ENCODE data around the gene MRPL40.
"Not testable (repeated sequence)": the region's sequence is repeated elsewhere in the genome, so short reads cannot be mapped to it uniquely, and the experiment has no call there.

MRPL40 gene

DNA sequence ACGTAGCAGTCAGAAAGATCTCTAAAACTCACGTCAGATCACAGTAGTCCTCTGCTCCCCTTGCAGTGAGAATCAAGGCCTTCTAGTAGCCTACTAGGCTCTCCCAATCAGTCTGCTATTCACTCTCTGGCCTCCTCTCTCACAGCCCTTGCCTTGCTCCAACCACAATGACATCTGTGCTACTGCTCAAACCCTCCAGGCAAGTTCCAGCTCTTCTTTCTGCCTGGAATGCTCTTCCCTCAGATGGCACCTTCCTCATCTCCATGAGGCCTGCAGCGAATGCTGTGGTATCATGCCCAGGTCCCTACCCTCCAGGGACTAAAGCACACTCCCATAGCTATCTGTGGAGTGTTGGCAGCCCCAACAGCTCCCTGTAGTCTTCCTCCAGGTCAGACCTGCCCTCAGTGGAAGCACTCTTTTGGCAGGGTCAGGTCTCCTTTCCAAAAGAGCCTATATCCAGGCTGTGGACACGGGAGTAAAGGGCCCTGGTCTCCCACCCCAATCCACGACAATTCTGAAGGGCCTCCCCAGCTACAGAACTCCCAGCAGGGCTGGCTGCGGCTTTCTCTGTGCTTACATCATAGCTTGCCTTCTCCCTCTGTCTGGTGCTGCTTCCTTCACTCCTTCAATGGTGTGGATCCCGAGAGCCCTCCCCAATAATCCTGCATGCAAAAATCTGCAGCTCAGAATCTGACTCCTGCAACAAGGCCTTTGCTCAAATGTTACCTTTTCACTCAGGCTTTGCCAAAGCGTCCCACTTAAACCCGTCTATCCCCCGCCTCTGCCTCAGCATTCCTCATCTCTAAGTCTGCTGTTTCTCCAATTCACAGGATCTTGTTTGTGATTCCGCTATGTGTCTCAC, 9.7 kb upstream of the MRPL40 start:
- no peak for ATAC-seq
- Mint-ChIP-seq H3K9me3 (no peaks in the 10 kb centered on the region), H3K4me3 (no peak overlapping the region), H3K4me1 (peaks cover 57% of the 10 kb centered on the region), H3K27me3 (no peaks in the 10 kb centered on the region), H3K27ac (peak overlapping the region; percentile 1 to 55)
- no peak for DNase-seq

DNA sequence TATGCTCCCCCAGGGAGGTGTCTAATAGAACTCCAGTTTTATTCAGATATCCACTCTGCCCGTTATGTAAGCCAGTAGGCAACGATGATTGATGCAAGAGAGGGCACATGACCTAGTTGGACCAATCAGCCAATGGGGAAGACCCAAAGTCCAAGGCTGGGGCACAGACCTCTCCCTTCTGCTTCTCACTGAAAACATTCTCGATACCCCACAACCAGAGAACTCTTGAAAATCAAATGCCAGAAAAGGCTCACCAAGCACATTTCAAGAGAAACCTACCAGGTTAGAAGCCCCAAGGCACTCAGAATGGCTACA, 8.2 kb upstream of the MRPL40 start:
- no peaks in the 10 kb centered on the region for H3K9me3 Mint-ChIP-seq
- H3K4me1 Mint-ChIP-seq = peaks cover 62% of the 10 kb centered on the region
- H3K4me3 Mint-ChIP-seq = no peak overlapping the region
- no peaks in the 10 kb centered on the region for H3K27me3 Mint-ChIP-seq
- no peak for DNase-seq
- no peak for ATAC-seq
- H3K27ac Mint-ChIP-seq = no peak overlapping the region

DNA sequence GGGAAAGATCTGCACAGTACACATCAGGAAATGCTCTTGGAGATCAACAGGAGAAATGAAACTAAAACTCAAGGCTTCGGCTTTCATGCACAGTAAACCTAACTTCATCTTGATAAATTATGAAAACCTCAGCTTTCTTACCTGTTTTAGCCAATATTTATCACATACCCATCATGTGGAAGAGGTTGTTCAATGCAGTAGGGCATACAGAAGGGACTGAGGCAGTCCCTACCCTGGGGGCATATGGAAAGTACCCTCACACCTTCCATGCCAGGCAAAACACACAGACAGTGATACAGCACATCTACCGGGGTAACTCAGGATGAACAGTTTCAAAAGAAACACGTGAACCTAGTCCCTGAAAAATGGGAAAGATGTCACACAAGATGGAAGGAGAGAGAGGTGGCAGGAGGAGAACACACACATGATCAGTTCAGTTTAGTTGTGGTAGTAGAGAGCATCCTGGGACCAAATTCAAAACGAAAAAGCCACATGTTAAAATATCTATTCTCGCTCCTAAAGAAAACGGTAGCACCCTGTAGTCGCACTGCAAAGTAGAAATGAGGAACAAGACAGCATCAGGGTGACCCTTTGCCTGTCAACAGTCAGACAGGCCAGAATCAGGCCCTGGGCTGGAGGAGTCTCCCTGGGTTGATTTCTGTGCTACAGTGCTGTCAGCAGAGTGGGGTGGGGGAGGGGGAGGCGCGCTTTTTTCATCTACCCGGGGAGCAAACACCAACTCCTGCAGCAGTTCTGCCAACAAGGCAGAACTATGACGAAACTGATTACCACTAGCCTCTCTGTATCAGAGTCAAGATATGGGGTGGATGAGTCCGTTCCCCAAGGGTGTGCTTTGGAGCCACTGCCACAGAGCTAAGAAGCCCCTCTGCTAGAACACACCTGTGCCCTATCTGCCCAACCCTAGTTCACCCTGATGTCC, 2.1 kb upstream of the MRPL40 start:
- H3K27me3 Mint-ChIP-seq = no peaks in the 10 kb centered on the region
- ATAC-seq = peak; percentile 4
- peak overlapping the region; percentile 89 to 96 for H3K27ac Mint-ChIP-seq
- DNase-seq = peak in 1 of 2 donors; percentile 29
- H3K9me3 Mint-ChIP-seq = no peaks in the 10 kb centered on the region
- H3K4me1 Mint-ChIP-seq = peaks cover 54% of the 10 kb centered on the region
- peak overlapping the region; percentile 92 to 95 for H3K4me3 Mint-ChIP-seq

DNA sequence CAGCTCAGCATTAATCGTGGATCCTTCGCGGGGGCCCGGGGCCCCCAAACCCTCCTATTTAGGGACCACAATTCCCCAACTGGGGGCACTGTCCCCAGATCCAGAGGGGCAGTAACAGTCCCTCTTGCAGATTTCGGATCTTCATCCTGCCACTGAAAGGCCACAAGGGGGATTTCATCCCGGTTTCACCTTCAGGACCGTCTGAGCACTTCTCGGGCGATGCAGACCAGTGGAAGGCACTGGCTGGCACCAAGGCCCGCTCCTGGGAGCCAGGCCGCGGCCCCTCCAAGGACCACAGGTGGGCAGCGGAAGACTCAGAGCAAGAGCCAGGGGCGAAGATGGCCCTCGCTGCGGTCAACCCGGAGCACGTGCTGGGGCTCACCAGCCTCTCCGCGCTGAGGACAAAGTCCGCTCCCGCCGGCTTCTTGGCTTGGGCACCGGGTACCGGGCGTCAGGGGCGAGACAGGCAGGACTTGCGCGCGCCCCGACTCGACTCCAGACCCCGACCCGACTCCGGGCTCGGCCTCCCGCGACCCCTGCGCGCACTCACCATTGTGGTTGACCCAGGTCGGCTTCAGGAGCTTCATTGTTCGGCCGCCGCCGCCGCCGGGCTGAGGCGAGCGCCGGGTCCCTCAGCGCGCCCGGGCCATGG, 1.3 kb upstream of the MRPL40 start:
- Mint-ChIP-seq H3K4me3 (peak overlapping the region; percentile 92 to 95), H3K9me3 (no peaks in the 10 kb centered on the region), H3K27me3 (no peaks in the 10 kb centered on the region), H3K4me1 (peaks cover 54% of the 10 kb centered on the region), H3K27ac (peak overlapping the region; percentile 89 to 96)
- DNase-seq (peak; percentile 31 to 45), ATAC-seq (no peak)

DNA sequence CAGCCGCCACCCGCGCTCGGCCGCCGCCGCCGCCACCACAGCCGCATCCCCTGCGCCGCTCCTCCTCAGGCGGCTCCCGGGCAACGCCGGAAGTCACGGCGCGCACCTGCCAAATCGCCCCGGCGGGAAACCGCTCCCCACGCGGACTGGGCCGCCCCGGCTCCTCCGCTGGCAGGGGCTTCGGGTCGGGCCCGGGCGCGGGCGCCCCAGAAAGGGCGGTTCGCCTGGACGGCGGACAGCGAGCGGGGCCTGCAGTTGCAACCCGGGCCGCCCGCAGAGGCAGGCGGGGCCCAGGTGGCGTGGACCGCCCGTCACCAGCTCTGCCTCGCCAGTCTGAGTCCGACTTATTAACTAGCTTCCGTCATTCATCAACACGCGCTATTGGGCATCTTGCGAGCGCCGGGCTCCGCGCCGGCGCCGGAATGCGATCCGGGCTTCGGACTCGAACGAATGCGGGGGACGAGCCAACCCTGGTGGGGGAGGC, 654 bp upstream of the MRPL40 start, which contains the start of gene HIRA:
TSS of gene HIRA (minus strand) at position 85 of the 484 bp plus-strand sequence. CDS start 257 bp downstream, outside the sequence.
- Mint-ChIP-seq H3K4me1 (peaks cover 54% of the 10 kb centered on the region), H3K4me3 (peak within 1 kb of the TSS; percentile 92 to 95), H3K9me3 (no peaks in the 10 kb centered on the region), H3K27ac (peak within 1 kb of the TSS; percentile 94 to 98), H3K27me3 (no peaks in the 10 kb centered on the region)
- peak; percentile 76 for ATAC-seq
- peak; percentile 89 to 93 for DNase-seq

DNA sequence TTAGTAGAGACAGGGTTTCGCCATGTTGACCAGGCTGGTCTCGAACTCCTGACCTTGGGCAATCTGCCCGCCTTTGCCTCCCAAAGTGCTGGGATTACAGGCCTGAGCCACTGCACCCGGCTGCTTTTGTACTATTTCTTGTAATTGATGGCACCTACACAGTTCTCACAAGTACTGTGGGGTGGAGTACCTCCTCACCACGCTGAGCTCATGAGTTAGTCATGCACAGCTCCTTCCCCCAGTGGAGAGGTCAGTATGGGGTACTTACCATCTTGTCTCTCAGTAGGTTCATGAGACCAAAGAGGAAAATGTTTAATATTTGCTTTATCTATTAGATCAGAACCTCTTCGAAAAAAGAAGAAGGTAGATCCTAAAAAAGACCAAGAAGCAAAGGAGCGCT, 2.1 kb downstream of the MRPL40 start:
- Mint-ChIP-seq H3K9me3 (no peaks in the 10 kb centered on the region), H3K4me1 (peaks cover 42% of the 10 kb centered on the region), H3K27ac (peak overlapping the region; percentile 25 to 63), H3K27me3 (no peaks in the 10 kb centered on the region), H3K4me3 (peak overlapping the region; percentile 92 to 95)
- ATAC-seq (no peak), DNase-seq (peak in 1 of 2 donors; percentile 11)

DNA sequence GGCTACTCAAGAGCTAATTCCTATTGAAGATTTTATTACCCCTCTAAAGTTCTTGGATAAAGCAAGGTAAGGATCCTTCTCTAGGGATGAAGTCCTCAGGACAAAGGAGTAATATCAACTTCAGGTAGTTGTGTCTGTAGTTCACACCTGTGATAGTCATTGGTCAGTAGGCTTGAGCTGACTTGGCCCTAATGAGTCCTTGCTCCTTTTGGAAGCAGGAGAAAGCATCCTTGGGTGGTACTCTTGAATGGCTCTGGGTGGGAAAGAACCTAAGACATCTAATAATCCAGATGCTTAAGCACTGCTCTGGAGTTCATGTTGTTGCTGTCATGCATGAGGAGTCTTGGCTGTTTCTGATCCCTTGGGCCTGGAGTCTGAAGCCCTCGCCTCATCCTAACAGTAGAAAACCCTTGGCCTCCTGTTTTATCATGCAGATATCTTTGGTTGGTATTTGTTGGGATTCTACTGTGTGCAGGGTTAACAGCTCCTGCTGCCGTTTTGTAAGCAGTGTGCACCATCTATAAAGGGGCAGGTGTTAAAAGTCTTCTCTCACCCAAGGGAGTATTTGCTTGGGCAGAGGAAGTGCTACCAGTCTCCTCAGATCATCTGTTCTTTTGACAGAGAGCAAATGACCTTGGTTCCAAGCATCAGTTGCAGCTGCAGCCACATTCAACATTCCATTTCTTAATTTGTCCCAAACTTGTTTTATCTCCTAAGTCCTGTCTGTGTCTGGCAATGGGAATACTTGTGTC, 2.7 kb downstream of the MRPL40 start:
- H3K27me3 Mint-ChIP-seq = no peaks in the 10 kb centered on the region
- DNase-seq (no peak), ATAC-seq (no peak)
- no peaks in the 10 kb centered on the region for H3K9me3 Mint-ChIP-seq
- H3K27ac Mint-ChIP-seq = no peak overlapping the region
- H3K4me1 Mint-ChIP-seq = peaks cover 36% of the 10 kb centered on the region
- H3K4me3 Mint-ChIP-seq = no peak overlapping the region

DNA sequence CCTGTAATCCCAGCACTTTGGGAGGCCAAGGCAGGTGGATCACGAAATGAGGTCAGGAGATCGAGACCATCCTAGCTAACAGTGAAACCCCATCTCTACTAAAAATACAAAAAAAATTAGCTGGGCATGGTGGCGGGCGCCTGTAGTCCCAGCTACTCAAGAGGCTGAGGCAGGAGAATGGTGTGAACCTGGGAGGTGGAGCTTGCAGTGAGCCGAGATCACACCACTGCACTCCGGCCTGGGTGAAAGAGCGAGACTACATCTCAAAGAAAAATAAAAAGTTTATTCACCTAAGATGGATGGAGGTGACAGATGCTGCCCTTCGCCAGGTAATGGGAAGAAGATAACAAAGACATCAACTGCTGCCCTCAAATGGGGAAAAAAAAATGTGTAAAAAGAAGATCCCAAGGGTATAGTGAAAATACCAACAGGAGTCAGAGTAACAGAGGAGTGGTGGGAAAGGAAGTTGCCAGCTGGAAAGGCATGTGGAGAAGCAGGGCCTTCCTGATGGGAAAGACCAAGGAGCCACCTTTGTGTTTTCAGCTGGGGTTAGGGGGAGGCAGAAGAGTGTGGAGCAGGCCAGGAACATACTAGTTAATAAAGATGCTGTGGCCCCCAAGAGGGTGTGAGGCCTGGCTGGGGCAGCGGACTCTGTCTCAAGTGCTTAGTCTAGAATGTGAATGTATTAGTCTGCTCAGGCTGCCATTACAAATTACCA, 4.3 kb downstream of the MRPL40 start:
- H3K27me3 Mint-ChIP-seq, H3K9me3 Mint-ChIP-seq, H3K4me3 Mint-ChIP-seq, DNase-seq, ATAC-seq: not testable (repeated sequence)
- Mint-ChIP-seq H3K4me1 (peaks cover 35% of the 10 kb centered on the region), H3K27ac (peak overlapping the region in 1 of 2 donors; percentile 74)

DNA sequence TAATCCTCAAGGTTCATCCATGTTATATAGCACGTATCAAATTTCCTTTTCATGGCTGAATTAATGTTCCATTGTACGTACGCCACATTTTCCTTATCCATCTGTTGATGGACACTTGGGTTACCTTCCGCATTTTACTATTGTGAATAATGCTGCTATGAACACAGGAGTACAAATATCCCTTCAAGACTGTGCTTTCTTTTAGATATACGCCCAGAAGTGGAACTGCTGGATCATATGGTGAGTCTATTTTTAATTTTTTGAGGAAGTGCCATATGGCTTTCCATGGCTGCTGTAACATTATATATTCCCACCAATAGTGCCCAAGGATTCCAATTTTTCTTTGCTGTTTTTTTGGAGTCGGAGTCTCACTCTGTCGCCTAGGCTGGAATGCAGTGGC, 6.0 kb downstream of the MRPL40 start:
- Mint-ChIP-seq H3K4me1 (peaks cover 30% of the 10 kb centered on the region), H3K27ac (peak overlapping the region in 1 of 2 donors; percentile 7), H3K4me3 (no peak overlapping the region), H3K9me3 (no peaks in the 10 kb centered on the region), H3K27me3 (no peaks in the 10 kb centered on the region)
- ATAC-seq (no peak), DNase-seq (no peak)

DNA sequence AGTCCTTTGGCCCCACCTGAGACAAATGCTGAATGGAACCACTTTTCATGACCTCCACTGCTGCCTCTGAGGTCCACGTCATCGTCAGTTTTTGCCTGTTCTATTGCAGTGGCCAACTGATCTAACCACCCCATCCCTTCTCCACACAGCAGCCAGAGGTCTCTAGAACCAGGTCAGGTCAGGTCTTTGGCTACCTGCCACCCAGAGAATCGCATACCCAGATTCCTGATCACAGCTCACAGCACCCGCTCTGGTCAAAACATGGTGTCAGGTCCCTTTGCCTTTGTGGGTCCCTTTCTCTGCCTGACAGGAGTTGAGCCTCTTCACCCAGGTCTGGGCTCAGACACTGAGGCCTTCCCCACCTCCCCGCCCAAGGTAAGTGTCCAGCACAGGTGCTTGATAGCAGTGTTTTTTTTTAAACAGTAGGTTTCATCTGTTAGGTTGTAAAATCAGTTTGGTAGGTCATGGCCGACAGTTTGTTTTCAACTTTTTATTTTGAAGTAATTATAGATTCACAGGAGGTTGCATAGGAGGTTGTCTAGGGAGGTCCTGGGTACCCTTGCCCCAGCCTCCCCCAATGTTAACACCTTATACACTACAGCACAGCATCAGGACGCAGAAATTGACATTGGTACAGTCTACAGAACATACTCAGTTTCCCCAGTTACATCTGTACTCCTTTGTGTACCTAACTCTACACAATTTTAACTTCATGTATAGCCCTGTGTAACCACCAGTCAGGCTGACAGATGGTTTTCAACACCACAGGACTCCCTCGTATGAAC, 8.3 kb downstream of the MRPL40 start:
- DNase-seq (no peak), ATAC-seq (no peak)
- Mint-ChIP-seq H3K4me3 (no peak overlapping the region), H3K4me1 (peaks cover 40% of the 10 kb centered on the region), H3K27me3 (no peaks in the 10 kb centered on the region), H3K27ac (peak overlapping the region in 1 of 2 donors; percentile 66), H3K9me3 (no peaks in the 10 kb centered on the region)

DNA sequence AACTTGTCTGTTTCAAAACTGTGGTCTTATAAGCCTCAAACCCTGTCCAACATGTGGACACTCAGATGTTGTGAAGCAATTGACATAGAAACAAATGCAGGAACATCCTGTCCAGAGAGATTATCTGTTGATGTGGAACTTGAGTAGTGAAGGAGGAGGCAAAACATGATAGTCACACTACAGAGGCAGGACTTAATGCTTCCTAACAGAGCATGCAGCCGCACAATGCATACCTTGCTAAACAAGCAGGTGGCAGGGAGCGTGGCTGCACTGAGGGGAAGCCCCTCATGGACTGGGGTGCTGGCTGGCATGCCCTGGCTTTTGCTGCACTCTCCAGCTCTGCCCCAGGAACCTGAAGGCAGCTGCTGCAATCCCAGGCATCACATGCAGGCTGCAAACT, 9.8 kb downstream of the MRPL40 start:
- peaks cover 55% of the 10 kb centered on the region for H3K4me1 Mint-ChIP-seq
- ATAC-seq (no peak), DNase-seq (no peak)
- no peak overlapping the region for H3K4me3 Mint-ChIP-seq
- H3K27ac Mint-ChIP-seq = peak overlapping the region in 1 of 2 donors; percentile 59
- H3K27me3 Mint-ChIP-seq = no peaks in the 10 kb centered on the region
- no peaks in the 10 kb centered on the region for H3K9me3 Mint-ChIP-seq

DNA sequence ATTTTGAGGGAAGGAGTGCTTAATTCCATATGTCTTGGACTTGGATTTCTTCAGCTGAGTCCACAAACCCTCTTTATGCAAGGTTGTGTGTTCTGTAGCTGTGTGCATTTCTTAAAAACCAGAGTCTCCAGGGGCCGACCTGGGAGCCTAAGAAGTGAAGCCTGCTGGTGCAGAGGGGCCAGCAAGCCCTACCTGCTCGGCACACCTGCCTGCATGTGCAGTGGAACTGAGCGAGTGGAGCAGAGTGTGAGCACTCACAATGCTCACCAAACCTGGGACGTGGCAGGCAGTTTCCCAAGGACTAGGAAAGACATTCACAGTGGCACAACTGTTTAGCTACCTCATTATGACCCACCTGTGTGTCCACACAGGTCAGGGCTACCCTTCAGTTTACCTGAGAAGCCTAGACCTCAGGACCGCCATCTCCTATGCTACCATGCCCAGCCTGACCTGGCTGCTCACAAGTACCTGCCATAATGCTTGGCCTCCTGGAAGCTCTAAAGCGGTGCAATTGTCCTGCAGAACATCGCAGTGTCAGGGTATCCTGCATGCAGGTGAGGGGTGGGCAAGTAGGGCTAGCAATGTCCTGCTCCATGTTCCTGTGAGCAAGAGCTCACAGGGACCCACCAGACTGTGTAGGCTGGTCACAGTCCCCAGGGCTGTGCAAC, 11.3 kb downstream of the MRPL40 start:
- no peak for ATAC-seq
- peaks cover 59% of the 10 kb centered on the region for H3K4me1 Mint-ChIP-seq
- no peak overlapping the region for H3K4me3 Mint-ChIP-seq
- no peaks in the 10 kb centered on the region for H3K9me3 Mint-ChIP-seq
- no peak for DNase-seq
- peak overlapping the region in 1 of 2 donors; percentile 59 for H3K27ac Mint-ChIP-seq
- H3K27me3 Mint-ChIP-seq = no peaks in the 10 kb centered on the region

DNA sequence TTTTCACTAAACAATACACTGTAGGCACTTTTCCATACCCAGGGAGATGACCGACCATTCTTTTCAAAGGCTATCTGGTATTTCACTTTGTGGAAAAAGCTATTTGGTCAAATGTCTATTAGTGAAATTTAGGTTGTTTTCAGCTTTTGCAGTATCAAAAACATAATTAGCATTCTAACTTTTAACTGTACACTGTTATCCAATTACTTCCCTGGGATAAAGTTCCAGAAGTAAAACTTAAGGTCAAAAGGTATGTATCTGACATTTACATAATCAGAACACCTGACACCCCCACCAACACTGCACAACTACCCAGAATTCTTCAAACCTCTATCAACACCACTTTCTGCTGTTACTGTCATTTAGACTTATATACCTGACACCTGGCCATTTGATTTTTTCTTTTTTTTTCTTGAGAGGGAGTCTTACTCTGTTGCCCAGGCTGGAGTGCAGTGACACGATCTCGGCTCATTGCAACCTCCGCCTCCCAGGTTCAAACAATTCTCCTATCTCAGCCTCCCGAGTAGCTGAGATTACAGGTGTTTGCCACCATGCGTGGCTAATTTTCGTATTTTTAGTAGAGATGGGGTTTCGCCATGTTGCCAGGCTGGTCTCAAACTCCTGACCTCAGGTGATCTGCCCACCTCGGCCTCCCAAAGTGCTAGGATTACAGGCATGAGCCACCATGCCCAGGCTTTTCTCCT, 13.1 kb downstream of the MRPL40 start:
- not testable (repeated sequence) for DNase-seq, H3K27me3 Mint-ChIP-seq, H3K9me3 Mint-ChIP-seq, ATAC-seq
- Mint-ChIP-seq H3K4me1 (peaks cover 68% of the 10 kb centered on the region), H3K4me3 (peak overlapping the region in 1 of 2 donors; percentile 17), H3K27ac (peak overlapping the region; percentile 20 to 76)
